HUES64 (cell line): ENCODE results near the gene PDCD1. TPM values are rescaled to one million over a fixed set of nuclear protein-coding genes. Genes with fewer than 3 reads are reported as not detected.
A peak's percentile ranks its signal among the peaks of the same experiment; 100 is the strongest.
"Not testable (repeated sequence)": the region's sequence is repeated elsewhere in the genome, so short reads cannot be mapped to it uniquely, and the experiment has no call there.

Source experiments
- H3K27ac ChIP-seq: 2 replicates; pipeline ENCODE4 v1.7.0; 2013; ENCODE audit warnings: low read depth, low read length, inconsistent platforms
- H3K27me3 ChIP-seq: 2 replicates; pipeline ENCODE4 v1.6.1; 2013; ENCODE audit warnings: mild to moderate bottlenecking, low read length; ENCODE audit not compliant: insufficient read depth
- H3K36me3 ChIP-seq: 2 replicates; pipeline ENCODE4 v1.6.1; 2013; ENCODE audit warnings: mild to moderate bottlenecking, low read length; ENCODE audit not compliant: insufficient read depth
- H3K4me1 ChIP-seq: 2 replicates; pipeline ENCODE4 v1.6.1; 2013; ENCODE audit warnings: mild to moderate bottlenecking, low read length, moderate library complexity; ENCODE audit not compliant: insufficient read depth
- H3K4me3 ChIP-seq: 2 replicates; pipeline ENCODE4 v1.5.1; 2013; ENCODE audit warnings: mild to moderate bottlenecking, low read length, moderate library complexity
- H3K9ac ChIP-seq: 2 replicates; pipeline ENCODE4 v1.6.1; 2013; ENCODE audit warnings: mild to moderate bottlenecking, low read depth, low read length
- H3K9me3 ChIP-seq: 2 replicates; pipeline ENCODE4 v1.6.1; 2013; ENCODE audit warnings: low read depth, low read length; ENCODE audit not compliant: insufficient read depth
- WGBS: fragments of 150-250, 120-280 bp; methylation state at CpG from one replicate; pipeline ENCODE4 v1.1.7; 2013; ENCODE audit warnings: missing lambda C conversion rate; 5-methylcytosine and 5-hydroxymethylcytosine counted together
- polyA plus RNA-seq, 2 experiments: library from polyadenylated mRNA; stranded (reverse); fragments of 50-300 nt; gene quantifications; one replicate each; pipeline ENCODE4 v1.2.3, GENCODE V29; 2013

Gene PDCD1
- polyA plus RNA-seq (2013, experiment 1 of 2), result 0.45 TPM
- 1.1 TPM for polyA plus RNA-seq (2013, experiment 2 of 2)

- H3K9me3 ChIP-seq, result no peaks in the 10 kb centered on the region
- H3K27ac ChIP-seq, result no peak within 1 kb of the TSS
- H3K4me1 ChIP-seq, result no peaks in the 10 kb centered on the region; the same call in 1 of the 2 replicates
- WGBS, result 74% methylated on average over 24 of the region's 28 CpGs
- no peaks in the 10 kb centered on the region for H3K36me3 ChIP-seq
- no peak within 1 kb of the TSS for H3K9ac ChIP-seq
- H3K4me3 ChIP-seq, result no peak within 1 kb of the TSS
- no peaks in the 10 kb centered on the region for H3K27me3 ChIP-seq
Measured at GRCh38 chr2:241858206-241859016, at the start of gene PDCD1. TSS of gene PDCD1 (minus strand) at chr2:241858894. CDS start at chr2:241858838, 56 bp downstream.

DNA sequence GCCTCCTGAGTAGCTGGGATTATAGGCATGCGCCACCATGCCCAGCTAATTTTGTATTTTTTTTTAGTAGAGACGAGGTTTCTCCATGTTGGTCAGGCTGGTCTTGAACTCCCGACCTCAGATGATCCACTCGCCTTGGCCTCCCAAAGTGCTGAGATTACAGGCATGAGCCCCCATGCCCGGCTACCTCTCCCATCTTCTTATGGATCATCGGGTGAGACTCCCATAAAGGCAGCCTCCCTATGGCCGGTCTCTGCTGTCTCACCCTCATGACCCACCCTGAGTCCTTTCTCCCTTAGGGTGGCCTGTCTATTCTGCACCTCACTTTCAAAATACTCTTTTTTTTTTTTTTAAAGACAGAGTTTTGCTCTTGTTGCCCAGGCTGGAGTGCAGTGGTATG lies 49.1 kb upstream of the PDCD1 start:
- not testable (repeated sequence) for H3K9me3 ChIP-seq, H3K36me3 ChIP-seq, H3K9ac ChIP-seq, H3K4me1 ChIP-seq, H3K27ac ChIP-seq, H3K27me3 ChIP-seq, H3K4me3 ChIP-seq
- WGBS, result 93% methylated on average over 7 of the region's 7 CpGs

- no peak overlapping the region for H3K4me3 ChIP-seq
- no peaks in the 10 kb centered on the region for H3K36me3 ChIP-seq
- H3K27me3 ChIP-seq, result peaks cover 10% of the 10 kb centered on the region
- no peak overlapping the region for H3K27ac ChIP-seq
- WGBS, result 92% methylated on average over 16 of the region's 18 CpGs
- H3K9ac ChIP-seq, result no peak overlapping the region
- peaks cover 8% of the 10 kb centered on the region; the same call in 1 of the 2 replicates for H3K4me1 ChIP-seq
- H3K9me3 ChIP-seq, result no peaks in the 10 kb centered on the region
Measured at GRCh38 chr2:241906826-241907570, 48.3 kb upstream of the PDCD1 start.

DNA sequence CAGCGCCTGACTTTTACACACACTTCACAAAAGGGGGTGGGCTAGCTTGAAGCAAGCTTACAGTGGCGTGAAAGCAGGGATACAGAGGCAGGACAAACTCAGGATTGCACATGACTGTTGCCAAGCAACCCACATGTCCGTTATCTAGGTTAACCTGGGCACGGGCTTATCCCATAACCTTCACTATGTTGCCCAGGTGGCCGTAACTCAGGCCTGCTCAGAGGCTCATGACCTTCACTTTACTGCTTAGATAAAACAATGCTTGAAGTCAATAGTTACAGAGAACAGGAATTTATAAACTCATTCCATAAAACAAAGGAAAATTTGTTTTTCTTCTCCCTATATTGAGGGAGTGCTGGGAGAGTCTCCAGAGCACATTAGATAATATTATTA lies 47.7 kb upstream of the PDCD1 start:
- WGBS, result 95% methylated on average over 5 of the region's 5 CpGs
- not testable (repeated sequence) for H3K4me3 ChIP-seq
- H3K27me3 ChIP-seq, result peaks cover 14% of the 10 kb centered on the region

GRCh38 chr2:241905716-241906377 lies 47.2 kb upstream of the PDCD1 start:
- no peak overlapping the region for H3K9ac ChIP-seq
- H3K4me3 ChIP-seq, result no peak overlapping the region
- H3K27me3 ChIP-seq, result peaks cover 19% of the 10 kb centered on the region
- WGBS, result 86% methylated on average over 14 of the region's 14 CpGs
- peaks cover 14% of the 10 kb centered on the region; the same call in 1 of the 2 replicates for H3K4me1 ChIP-seq
- no peaks in the 10 kb centered on the region for H3K9me3 ChIP-seq
- no peaks in the 10 kb centered on the region for H3K36me3 ChIP-seq
- no peak overlapping the region for H3K27ac ChIP-seq

More for the DNA sequence above, 47.7 kb upstream of the PDCD1 start:
- not testable (repeated sequence) for H3K9me3 ChIP-seq, H3K4me1 ChIP-seq, H3K9ac ChIP-seq, H3K36me3 ChIP-seq, H3K27ac ChIP-seq

- H3K36me3 ChIP-seq, result no peaks in the 10 kb centered on the region
- H3K27me3 ChIP-seq, result peaks cover 21% of the 10 kb centered on the region
- no peaks in the 10 kb centered on the region for H3K9me3 ChIP-seq
- WGBS, result 90% methylated on average over 29 of the region's 29 CpGs
- peaks cover 15% of the 10 kb centered on the region; the same call in 1 of the 2 replicates for H3K4me1 ChIP-seq
- H3K4me3 ChIP-seq, result no peak overlapping the region
- H3K9ac ChIP-seq, result no peak overlapping the region
- H3K27ac ChIP-seq, result no peak overlapping the region
Measured at GRCh38 chr2:241904791-241905710, 46.4 kb upstream of the PDCD1 start.

- Histone ChIP-seq H3K27ac (no peak overlapping the region), H3K4me3 (no peak overlapping the region), H3K4me1 (peaks cover 15% of the 10 kb centered on the region; the same call in 1 of the 2 replicates), H3K9ac (no peak overlapping the region), H3K27me3 (peaks cover 21% of the 10 kb centered on the region), H3K9me3 (no peaks in the 10 kb centered on the region), H3K36me3 (no peaks in the 10 kb centered on the region)
- WGBS, result 91% methylated on average over 19 of the region's 19 CpGs
Measured at GRCh38 chr2:241904011-241904718, 45.5 kb upstream of the PDCD1 start.

DNA sequence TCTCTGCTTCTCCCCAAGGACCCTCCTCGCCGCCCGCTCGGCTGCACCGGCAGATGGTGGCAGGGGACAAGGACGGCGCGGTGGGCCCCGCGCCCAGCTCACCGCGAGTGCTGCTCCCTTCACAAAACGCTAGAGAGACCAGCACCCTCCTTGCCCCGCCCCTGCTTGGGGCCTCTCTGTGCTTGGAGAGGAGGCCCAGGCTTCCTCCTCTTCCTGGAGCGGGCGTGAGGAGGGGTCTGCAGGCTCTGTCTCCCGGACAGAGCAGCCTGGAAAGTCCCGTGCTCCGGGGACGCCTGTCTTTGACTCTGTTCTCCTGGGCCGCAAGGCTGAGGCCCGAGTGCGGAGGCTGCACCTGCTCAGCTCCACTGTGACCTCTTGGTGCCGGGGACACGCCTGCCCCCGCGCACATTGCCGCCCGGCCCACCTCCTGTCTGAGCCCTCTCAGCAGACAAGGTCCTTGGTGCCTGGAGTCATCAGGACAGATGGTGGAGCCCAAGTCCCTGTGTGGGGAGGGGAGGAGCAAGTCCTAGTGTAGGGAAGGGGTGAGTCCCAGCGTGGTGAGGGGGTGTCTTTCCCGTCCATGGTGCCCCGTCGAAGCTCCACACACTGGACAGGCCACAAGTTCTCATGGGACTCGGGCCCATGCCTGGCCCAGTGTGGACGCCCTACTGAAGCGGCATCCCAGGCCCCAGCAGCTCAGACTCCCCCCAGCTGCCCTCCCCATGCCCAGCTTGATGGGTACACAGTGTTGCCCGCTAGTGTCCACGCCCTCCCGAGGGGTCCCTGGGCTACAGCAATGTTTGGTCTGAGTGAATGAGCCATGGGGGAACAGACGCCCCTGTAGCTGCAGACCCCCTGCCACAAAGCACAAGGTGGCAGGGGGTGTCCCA lies 44.7 kb upstream of the PDCD1 start:
- no peak overlapping the region for H3K9ac ChIP-seq
- H3K4me1 ChIP-seq, result peaks cover 15% of the 10 kb centered on the region; the same call in 1 of the 2 replicates
- no peak overlapping the region for H3K4me3 ChIP-seq
- 89% methylated on average over 40 of the region's 40 CpGs for WGBS
- H3K27me3 ChIP-seq, result peaks cover 21% of the 10 kb centered on the region
- H3K36me3 ChIP-seq, result no peaks in the 10 kb centered on the region
- no peak overlapping the region for H3K27ac ChIP-seq
- no peaks in the 10 kb centered on the region for H3K9me3 ChIP-seq

DNA sequence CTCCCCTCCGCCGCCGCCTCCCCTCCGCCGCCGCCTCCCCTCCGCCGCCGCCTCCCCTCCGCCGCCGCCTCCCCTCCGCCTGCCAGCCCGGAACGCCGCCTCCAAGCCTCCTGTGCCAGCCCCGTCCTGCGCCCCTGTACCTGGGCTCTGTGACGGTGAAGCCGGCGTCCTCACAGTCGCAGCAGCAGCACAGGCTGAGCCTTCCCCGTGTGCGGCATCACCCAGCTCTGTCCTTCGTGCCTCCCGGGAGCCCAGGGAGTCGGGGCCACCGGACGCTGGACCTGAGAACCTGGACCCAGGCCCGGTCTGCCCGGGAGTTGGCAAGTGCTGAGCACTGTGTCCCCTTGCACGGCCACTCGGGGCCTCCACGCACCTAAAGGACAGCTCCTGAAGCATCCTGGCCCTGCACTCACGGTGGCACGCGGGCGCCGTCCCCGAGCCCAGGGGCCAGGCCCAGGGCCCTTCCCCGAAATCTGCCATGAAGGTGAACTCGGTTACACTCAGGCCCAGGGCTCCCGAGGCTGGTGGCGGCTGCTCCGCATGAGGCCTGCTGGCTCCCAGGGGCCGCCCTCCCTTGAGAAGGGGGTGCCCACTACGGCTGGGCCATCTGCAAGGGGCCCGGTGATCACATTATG lies 43.8 kb upstream of the PDCD1 start:
- no peak overlapping the region; the same call in 1 of the 2 replicates for H3K9ac ChIP-seq

More for the DNA sequence above, 43.8 kb upstream of the PDCD1 start:
- H3K27me3 ChIP-seq, result peaks cover 21% of the 10 kb centered on the region
- 38% methylated on average over 38 of the region's 48 CpGs for WGBS
- H3K4me1 ChIP-seq, result peaks cover 15% of the 10 kb centered on the region; the same call in 1 of the 2 replicates
- H3K36me3 ChIP-seq, result no peaks in the 10 kb centered on the region
- peak overlapping the region; percentile 41 for H3K4me3 ChIP-seq
- no peaks in the 10 kb centered on the region for H3K9me3 ChIP-seq
- no peak overlapping the region for H3K27ac ChIP-seq
